SJSA1 (cell line): Measurements from ENCODE around the gene INHBC. TPM values are rescaled to one million over a fixed set of nuclear protein-coding genes. Genes with fewer than 3 reads are reported as not detected.

Experiments used
- DNase-seq, 2 experiments: peaks; one replicate each; pipeline ENCODE4 v3.0.0-alpha.2; 2015 to 2020; ENCODE audit warnings: low spot score in 2 of 2, low read depth in 1 of 2
- H3K27ac ChIP-seq: fragments of 250-450 bp; sonication (Bioruptor Pico); 2 replicates; pipeline ENCODE4 v1.5.1; 2020; ENCODE audit warnings: mild to moderate bottlenecking, moderate library complexity
- H3K27me3 ChIP-seq: fragments of 250-450 bp; sonication (Bioruptor Pico); replicated peaks from 2 replicates; pipeline ENCODE4 v1.5.1; 2020; ENCODE audit warnings: mild to moderate bottlenecking, moderate library complexity
- H3K36me3 ChIP-seq: fragments of 250-450 bp; sonication (Bioruptor Pico); 2 replicates; pipeline ENCODE4 v1.5.1; 2020; ENCODE audit warnings: mild to moderate bottlenecking
- H3K4me1 ChIP-seq: fragments of 250-450 bp; sonication (Bioruptor Pico); replicated peaks from 2 replicates; pipeline ENCODE4 v1.6.1; 2021; ENCODE audit warnings: mild to moderate bottlenecking
- H3K4me3 ChIP-seq: fragments of 250-450 bp; sonication (Bioruptor Pico); 2 replicates; pipeline ENCODE4 v1.5.1; 2020; ENCODE audit warnings: mild to moderate bottlenecking
- H3K9me3 ChIP-seq: fragments of 250-450 bp; sonication (Bioruptor Pico); replicated peaks from 2 replicates; pipeline ENCODE4 v1.5.1; 2020; ENCODE audit warnings: mild to moderate bottlenecking
- total RNA-seq: library from RNA; depleted of rRNA; stranded (reverse); fragments of >200 nt; shearing (Covaris generic); gene quantifications from 2 replicates; pipeline ENCODE4 v1.2.3, GENCODE V29; 2014; rRNA removed

INHBC gene
- total RNA-seq, 1 experiment from 2014 or later = 0.18 TPM

- H3K27me3 ChIP-seq = no peaks in the 10 kb centered on the region
- peaks cover 11% of the 10 kb centered on the region; the same call in 1 of the 2 replicates for H3K9me3 ChIP-seq
- no peak overlapping the region for H3K4me3 ChIP-seq
- no peaks in the 10 kb centered on the region for H3K4me1 ChIP-seq
- peak in 1 of 2 experiments; percentile 76 for DNase-seq
- H3K36me3 ChIP-seq = peaks cover 92% of the 10 kb centered on the region
- H3K27ac ChIP-seq = no peak overlapping the region
These were observed 62.2 kb downstream of the INHBC start for GRCh38 chr12:57496822-57497221.

GRCh38 chr12:57497223-57498131 lies 62.9 kb downstream of the INHBC start:
- H3K27me3 ChIP-seq = no peaks in the 10 kb centered on the region

GRCh38 chr12:57498132-57498502 lies 63.5 kb downstream of the INHBC start:
- no peak overlapping the region for H3K4me3 ChIP-seq
- H3K9me3 ChIP-seq = peaks cover 11% of the 10 kb centered on the region; the same call in 1 of the 2 replicates
- no peaks in the 10 kb centered on the region for H3K4me1 ChIP-seq
- H3K27me3 ChIP-seq = no peaks in the 10 kb centered on the region
- peaks cover 92% of the 10 kb centered on the region for H3K36me3 ChIP-seq
- DNase-seq = peak in 1 of 2 experiments; percentile 98
- H3K27ac ChIP-seq = no peak overlapping the region

More at GRCh38 chr12:57497223-57498131, 62.9 kb downstream of the INHBC start:
- Histone ChIP-seq H3K36me3 (peaks cover 92% of the 10 kb centered on the region), H3K4me1 (no peaks in the 10 kb centered on the region), H3K4me3 (no peak overlapping the region), H3K9me3 (peaks cover 11% of the 10 kb centered on the region; the same call in 1 of the 2 replicates), H3K27ac (no peak overlapping the region)
- DNase-seq = peak in 1 of 2 experiments; percentile 86

GRCh38 chr12:57498571-57498970 lies 64.0 kb downstream of the INHBC start:
- H3K36me3 ChIP-seq = peaks cover 97% of the 10 kb centered on the region
- H3K4me1 ChIP-seq = no peaks in the 10 kb centered on the region
- no peaks in the 10 kb centered on the region for H3K27me3 ChIP-seq
- no peak overlapping the region for H3K4me3 ChIP-seq
- no peak for DNase-seq
- H3K27ac ChIP-seq = no peak overlapping the region
- peaks cover 11% of the 10 kb centered on the region; the same call in 1 of the 2 replicates for H3K9me3 ChIP-seq

- Histone ChIP-seq H3K9me3 (peaks cover 11% of the 10 kb centered on the region; the same call in 1 of the 2 replicates), H3K4me1 (no peaks in the 10 kb centered on the region), H3K27me3 (no peaks in the 10 kb centered on the region), H3K4me3 (no peak overlapping the region), H3K27ac (no peak overlapping the region), H3K36me3 (peaks cover 99% of the 10 kb centered on the region)
- DNase-seq = peak in 1 of 2 experiments; percentile 94
These were observed 65.6 kb downstream of the INHBC start for GRCh38 chr12:57500213-57500612.

Other genes with a start within 250 kb of the INHBC start
- 0.13 TPM in 1 of 2 replicates, not detected in the other for gene NXPH4, start 218.0 kb upstream of the INHBC start, total RNA-seq
- gene SHMT2, start 205.1 kb upstream of the INHBC start, total RNA-seq = 94.1 and 130 TPM in 2 replicates
- 0.68 TPM in 1 of 2 replicates, not detected in the other for gene STAC3, start 183.6 kb upstream of the INHBC start, total RNA-seq
- gene R3HDM2, start 3.7 kb upstream of the INHBC start, total RNA-seq = 14.2 and 18.4 TPM in 2 replicates
- 2.2 and 2.5 TPM in 2 replicates for gene INHBE, start 20.5 kb downstream of the INHBC start, total RNA-seq
- 225 and 323 TPM in 2 replicates for gene GLI1, start 25.0 kb downstream of the INHBC start, total RNA-seq
- 30.6 TPM in 2 replicates for gene ARHGAP9, start 45.1 kb downstream of the INHBC start, total RNA-seq
- gene MARS1, start 53.3 kb downstream of the INHBC start, total RNA-seq = 3,352 and 4,750 TPM in 2 replicates
- 564 and 686 TPM in 2 replicates for gene DDIT3, start 85.7 kb downstream of the INHBC start, total RNA-seq
- gene MBD6, start 88.0 kb downstream of the INHBC start, total RNA-seq = 63.3 and 70.5 TPM in 2 replicates
- 3,855 and 4,325 TPM in 2 replicates for gene DCTN2, start 112.4 kb downstream of the INHBC start, total RNA-seq
- gene KIF5A, start 115.3 kb downstream of the INHBC start, total RNA-seq = 2.1 and 2.8 TPM in 2 replicates
- gene PIP4K2C, start 156.4 kb downstream of the INHBC start, total RNA-seq = 544 and 654 TPM in 2 replicates
- gene DTX3, start 170.0 kb downstream of the INHBC start, total RNA-seq = 187 and 286 TPM in 2 replicates
- 107 and 145 TPM in 2 replicates for gene ARHGEF25, start 176.7 kb downstream of the INHBC start, total RNA-seq
- gene B4GALNT1, start 198.4 kb downstream of the INHBC start, total RNA-seq = 841 and 950 TPM in 2 replicates